H9 (cell line): ENCODE results near the gene C19orf81. TPM values are rescaled to one million over a fixed set of nuclear protein-coding genes. Genes with fewer than 3 reads are reported as not detected.

Experiments
- DNase-seq: peaks from one replicate; pipeline ENCODE4 v3.0.0-alpha.2; 2017
- H2AFZ ChIP-seq: one replicate; pipeline ENCODE4 v1.6.1; 2013; ENCODE audit warnings: mild to moderate bottlenecking, low read length, control low read depth, moderate library complexity
- H2AK5ac ChIP-seq: 2 replicates; pipeline ENCODE4 v1.6.1; 2013; ENCODE audit warnings: low read length, control low read depth, mixed read lengths; ENCODE audit not compliant: insufficient read length
- H2BK120ac ChIP-seq: one replicate; pipeline ENCODE4 v1.6.1; 2013; ENCODE audit warnings: low read depth, mild to moderate bottlenecking, low read length, control low read depth, inconsistent platforms; ENCODE audit not compliant: poor library complexity, severe bottlenecking
- H2BK12ac ChIP-seq: 2 replicates; pipeline ENCODE4 v1.6.1; 2013; ENCODE audit warnings: low read length, control low read depth, mixed read lengths, low read depth; ENCODE audit not compliant: insufficient read length
- H2BK15ac ChIP-seq: 2 replicates; pipeline ENCODE4 v1.6.1; 2013; ENCODE audit warnings: low read depth, low read length, control low read depth
- H2BK20ac ChIP-seq: one replicate; pipeline ENCODE4 v1.6.1; 2013; ENCODE audit warnings: low read depth, mild to moderate bottlenecking, low read length, control low read depth, inconsistent platforms; ENCODE audit not compliant: poor library complexity, severe bottlenecking
- H2BK5ac ChIP-seq: 2 replicates; pipeline ENCODE4 v1.6.1; 2013; ENCODE audit warnings: low read length, control low read depth, mixed read lengths; ENCODE audit not compliant: insufficient read length
- H3K14ac ChIP-seq: 2 replicates; pipeline ENCODE4 v1.6.1; 2013; ENCODE audit warnings: low read length, control low read depth; ENCODE audit not compliant: insufficient read depth
- H3K18ac ChIP-seq: 2 replicates; pipeline ENCODE4 v1.6.1; 2013; ENCODE audit warnings: low read depth, mild to moderate bottlenecking, mixed read lengths, low read length, control low read depth; ENCODE audit not compliant: insufficient read length
- H3K23ac ChIP-seq: 2 replicates; pipeline ENCODE4 v1.6.1; 2013; ENCODE audit warnings: low read length, control low read depth, mixed read lengths, low read depth; ENCODE audit not compliant: insufficient read length
- H3K23me2 ChIP-seq: 2 replicates; pipeline ENCODE4 v1.6.1; 2013; ENCODE audit warnings: low read depth, mild to moderate bottlenecking, mixed read lengths, low read length, control low read depth; ENCODE audit not compliant: insufficient read length, poor library complexity, severe bottlenecking
- H3K27ac ChIP-seq: 2 replicates; pipeline ENCODE4 v1.5.1; 2013; ENCODE audit warnings: low read length, control low read depth, mixed read lengths, low read depth; ENCODE audit not compliant: insufficient read length
- H3K27me3 ChIP-seq: 2 replicates; pipeline ENCODE4 v1.6.1; 2013; ENCODE audit warnings: low read length, control low read depth, inconsistent platforms; ENCODE audit not compliant: insufficient read depth
- H3K4ac ChIP-seq: 2 replicates; pipeline ENCODE4 v1.6.1; 2013; ENCODE audit warnings: low read depth, mild to moderate bottlenecking, control low read depth, inconsistent platforms, low read length, moderate library complexity
- H3K4me1 ChIP-seq: 2 replicates; pipeline ENCODE4 v1.6.1; 2013; ENCODE audit warnings: low read length, control low read depth, inconsistent platforms; ENCODE audit not compliant: insufficient read depth
- H3K4me2 ChIP-seq: 2 replicates; pipeline ENCODE4 v1.6.1; 2013; ENCODE audit warnings: low read length, control low read depth, mixed read lengths; ENCODE audit not compliant: insufficient read length, insufficient read depth
- H3K56ac ChIP-seq: 2 replicates; pipeline ENCODE4 v1.6.1; 2013; ENCODE audit warnings: low read depth, mild to moderate bottlenecking, mixed read lengths, low read length, control low read depth; ENCODE audit not compliant: insufficient read length
- H3K79me1 ChIP-seq: 2 replicates; pipeline ENCODE4 v1.6.1; 2013; ENCODE audit warnings: low read depth, mild to moderate bottlenecking, moderate library complexity, low read length, control low read depth, inconsistent platforms; ENCODE audit not compliant: insufficient read depth, poor library complexity, severe bottlenecking
- H3K79me2 ChIP-seq: 2 replicates; pipeline ENCODE4 v1.6.1; 2013; ENCODE audit warnings: low read length, control low read depth, inconsistent platforms; ENCODE audit not compliant: insufficient read depth
- H3K9ac ChIP-seq: 2 replicates; pipeline ENCODE4 v1.6.1; 2013; ENCODE audit warnings: low read length, control low read depth, mixed read lengths; ENCODE audit not compliant: insufficient read length; ENCODE audit errors: extremely low read depth
- H3K9me3 ChIP-seq: one replicate; pipeline ENCODE4 v1.6.1; 2013; ENCODE audit warnings: low read depth, low read length, inconsistent platforms; ENCODE audit not compliant: control insufficient read depth
- H3T11ph ChIP-seq: one replicate; pipeline ENCODE4 v1.6.1; 2013; ENCODE audit warnings: mild to moderate bottlenecking, low read length, control low read depth, inconsistent platforms
- H4K20me1 ChIP-seq: one replicate; pipeline ENCODE4 v1.6.1; 2013; ENCODE audit not compliant: control insufficient read depth, insufficient read length, insufficient read depth
- H4K5ac ChIP-seq: 2 replicates; pipeline ENCODE4 v1.6.1; 2013; ENCODE audit warnings: low read depth, mild to moderate bottlenecking, mixed read lengths, low read length, control low read depth; ENCODE audit not compliant: insufficient read length
- H4K8ac ChIP-seq: replicated peaks from 2 replicates; pipeline ENCODE4 v1.6.1; 2013; ENCODE audit warnings: low read length, control low read depth, mixed read lengths, low read depth; ENCODE audit not compliant: insufficient read length
- H4K91ac ChIP-seq: 2 replicates; pipeline ENCODE4 v1.6.1; 2013; ENCODE audit warnings: low read depth, mild to moderate bottlenecking, moderate library complexity, mixed read lengths, low read length, control low read depth; ENCODE audit not compliant: insufficient read length
- H3K27ac Mint-ChIP-seq, 3 experiments: 2 replicates in 2 of 3; 3 replicates in 1 of 3; pipeline ENCODE4 v1.8.0; 2020 to 2021; ENCODE audit warnings: mixed read lengths in 3 of 3, mild to moderate bottlenecking in 1 of 3, moderate library complexity in 1 of 3
- H3K27me3 Mint-ChIP-seq: 2 replicates; pipeline ENCODE4 v1.8.0; 2021; ENCODE audit warnings: low read depth, mild to moderate bottlenecking, moderate library complexity, mixed read lengths
- H3K36me3 Mint-ChIP-seq, 3 experiments: 2 replicates in 2 of 3; 3 replicates in 1 of 3; pipeline ENCODE4 v1.8.0; 2020 to 2021; ENCODE audit warnings: low read depth in 3 of 3, mixed read lengths in 3 of 3; ENCODE audit not compliant: insufficient read depth in 1 of 3
- H3K4me1 Mint-ChIP-seq, 2 experiments: 2 replicates each; pipeline ENCODE4 v1.8.0; 2020; ENCODE audit warnings: mixed read lengths in 2 of 2
- H3K4me3 Mint-ChIP-seq, 2 experiments: 2 replicates in 1 of 2; 3 replicates in 1 of 2; pipeline ENCODE4 v1.8.0; 2020 to 2021; ENCODE audit warnings: mild to moderate bottlenecking in 2 of 2, mixed read lengths in 2 of 2, moderate library complexity in 1 of 2
- H3K9me3 Mint-ChIP-seq, 2 experiments: 2 replicates in 1 of 2; 3 replicates in 1 of 2; pipeline ENCODE4 v1.8.0; 2020; ENCODE audit warnings: mild to moderate bottlenecking in 2 of 2, mixed read lengths in 2 of 2, moderate library complexity in 1 of 2
- CTCF ChIP-seq: fragments of 200-600 bp; sonication (generic); conservative IDR thresholded peaks from 3 replicates; pipeline ENCODE4 v1.8.0; 2021; ENCODE audit warnings: antibody characterized with exemption, mild to moderate bottlenecking
- WGBS: extraction: QIAGEN DNeasy Blood & Tissue Kit; methylation state at CpG from one replicate; pipeline ENCODE4 v1.1.7; 2013; ENCODE audit warnings: missing lambda C conversion rate, low lambda C conversion rate, mixed read lengths; ENCODE audit not compliant: insufficient read length; ENCODE audit errors: extremely low coverage; 5-methylcytosine and 5-hydroxymethylcytosine counted together
- total RNA-seq: library from RNA; stranded (reverse); gene quantifications from 2 replicates; pipeline ENCODE4 v1.2.1, GENCODE V29; 2021

Gene C19orf81
- total RNA-seq, 1 experiment from 2014 or later = 11.0 TPM

DNA sequence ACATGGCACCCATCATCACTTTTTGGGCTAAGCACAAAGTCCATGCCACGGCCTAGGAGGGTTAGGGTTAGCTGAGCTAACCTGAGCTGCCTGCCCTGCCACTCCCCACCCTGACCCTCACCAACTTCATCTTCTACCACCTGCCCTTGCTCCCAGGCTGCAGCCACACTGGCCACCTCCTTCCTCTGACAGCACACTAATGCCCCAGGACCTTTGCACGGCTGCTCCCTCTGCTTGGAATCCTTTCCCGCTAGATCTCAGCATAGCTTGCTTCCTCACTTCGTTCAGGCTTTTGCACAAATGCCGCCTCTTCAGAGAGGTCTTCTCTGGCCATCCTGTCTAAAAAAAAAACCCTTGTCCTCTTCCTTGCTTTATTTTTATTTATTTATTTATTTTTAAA lies 57.1 kb downstream of the C19orf81 start:
- no CpG with 5 or more reads among the region's 5 CpGs for WGBS
- Histone ChIP-seq H3K56ac (no peak overlapping the region), H4K8ac (no peak overlapping the region), H3K14ac (no peak overlapping the region), H2AK5ac (no peak overlapping the region), H3K4me1 (0 out of 2 replicates have a peak, but pooled peaks cover 3% of the 10 kb centered on the region), H2AFZ (no peak overlapping the region), H2BK20ac (no peak overlapping the region), H3K79me1 (no peaks in the 10 kb centered on the region), H3T11ph (no peak overlapping the region), H3K9ac (no peak overlapping the region), H3K79me2 (no peaks in the 10 kb centered on the region), H3K27ac (no peak overlapping the region), H3K27me3 (peaks cover 2% of the 10 kb centered on the region; the same call in 1 of the 2 replicates), H4K91ac (no peak overlapping the region), H2BK15ac (no peak overlapping the region), H2BK5ac (no peak overlapping the region), H3K23me2 (no peaks in the 10 kb centered on the region), H4K20me1 (no peaks in the 10 kb centered on the region), H3K4me2 (no peak overlapping the region), H3K4ac (no peak overlapping the region), H2BK12ac (no peak overlapping the region), H3K9me3 (no peaks in the 10 kb centered on the region), H3K18ac (no peak overlapping the region), H4K5ac (no peak overlapping the region), H2BK120ac (no peak overlapping the region), H3K23ac (no peak overlapping the region)
- peaks cover 81% of the 10 kb centered on the region for H3K27me3 Mint-ChIP-seq
- no peak for DNase-seq
- H3K36me3 Mint-ChIP-seq = no peaks in the 10 kb centered on the region; a peak in 1 of 7 replicates
- no peak for TF ChIP-seq CTCF
- peaks cover 6 to 16% of the 10 kb centered on the region in 2 experiments for H3K4me1 Mint-ChIP-seq
- H3K27ac Mint-ChIP-seq = no peak overlapping the region
- no peaks in the 10 kb centered on the region for H3K9me3 Mint-ChIP-seq
- no peak overlapping the region; a peak in 1 of 5 replicates for H3K4me3 Mint-ChIP-seq
